Mesenchymal stem cell (in vitro differentiated cells and primary cell): ENCODE results near the gene EMCN.

ENCODE experiments used
- DNase-seq: peaks from one replicate; pipeline ENCODE4 v3.0.0-alpha.2; 2013
- H2AFZ ChIP-seq: one replicate; pipeline ENCODE4 v1.6.1; 2013; ENCODE audit warnings: low read depth, mild to moderate bottlenecking, control low read depth, inconsistent platforms, low read length, moderate library complexity
- H2AK5ac ChIP-seq: 2 replicates; pipeline ENCODE4 v1.6.1; 2013; ENCODE audit warnings: low read length, moderate library complexity, mild to moderate bottlenecking, inconsistent platforms; ENCODE audit not compliant: severe bottlenecking
- H2BK120ac ChIP-seq: one replicate; pipeline ENCODE4 v1.6.1; 2013; ENCODE audit warnings: low read depth, mild to moderate bottlenecking, inconsistent platforms, low read length, moderate library complexity
- H2BK12ac ChIP-seq, 2 experiments: one replicate each; pipeline ENCODE4 v1.6.1; 2013; ENCODE audit warnings: inconsistent platforms in 2 of 2, low read length in 2 of 2, mild to moderate bottlenecking in 2 of 2, moderate library complexity in 2 of 2, control low read depth in 1 of 2
- H2BK15ac ChIP-seq: one replicate; pipeline ENCODE4 v1.6.1; 2013; ENCODE audit warnings: mild to moderate bottlenecking, low read depth, inconsistent platforms; ENCODE audit not compliant: poor library complexity, severe bottlenecking
- H2BK5ac ChIP-seq: 2 replicates; pipeline ENCODE4 v1.6.1; 2013; ENCODE audit warnings: low read depth, mild to moderate bottlenecking, low read length, control low read depth, inconsistent platforms; ENCODE audit not compliant: poor library complexity, severe bottlenecking
- H3K14ac ChIP-seq, 2 experiments: one replicate each; pipeline ENCODE4 v1.6.1; 2013; ENCODE audit warnings: inconsistent platforms in 2 of 2, low read length in 2 of 2, control low read depth in 1 of 2, mild to moderate bottlenecking in 1 of 2, moderate library complexity in 1 of 2
- H3K18ac ChIP-seq, 2 experiments: one replicate each; pipeline ENCODE4 v1.6.1; 2013; ENCODE audit warnings: inconsistent platforms in 2 of 2, low read length in 2 of 2, control low read depth in 1 of 2, low read depth in 1 of 2, mild to moderate bottlenecking in 1 of 2
- H3K23ac ChIP-seq, 2 experiments: one replicate each; pipeline ENCODE4 v1.6.1; 2013; ENCODE audit warnings: inconsistent platforms in 2 of 2, low read length in 2 of 2, mild to moderate bottlenecking in 2 of 2, moderate library complexity in 2 of 2, control low read depth in 1 of 2
- H3K27ac ChIP-seq: 2 replicates; pipeline ENCODE4 v1.5.1; 2013; ENCODE audit warnings: mild to moderate bottlenecking, moderate library complexity, low read length, control low read depth, inconsistent platforms; ENCODE audit not compliant: poor library complexity, severe bottlenecking
- H3K27me3 ChIP-seq, 2 experiments: 2 replicates each; pipeline versions ENCODE4 v1.6.1 to v1.7.0; 2013; ENCODE audit warnings: low read length in 2 of 2, mild to moderate bottlenecking in 2 of 2, moderate library complexity in 2 of 2, control low read depth in 1 of 2, inconsistent platforms in 1 of 2; ENCODE audit not compliant: control insufficient read depth in 1 of 2, insufficient read depth in 1 of 2
- H3K36me3 ChIP-seq, 2 experiments: 2 replicates each; pipeline versions ENCODE4 v1.6.1 to v1.7.0; 2013; ENCODE audit warnings: low read length in 2 of 2, control low read depth in 1 of 2, inconsistent platforms in 1 of 2, low read depth in 1 of 2, mild to moderate bottlenecking in 1 of 2; ENCODE audit not compliant: insufficient read depth in 2 of 2, control insufficient read depth in 1 of 2
- H3K4ac ChIP-seq, 2 experiments: one replicate each; pipeline ENCODE4 v1.6.1; 2013; ENCODE audit warnings: inconsistent platforms in 2 of 2, low read length in 2 of 2, mild to moderate bottlenecking in 2 of 2, moderate library complexity in 2 of 2, control low read depth in 1 of 2, low read depth in 1 of 2
- H3K4me1 ChIP-seq: 2 replicates; pipeline ENCODE4 v1.6.1; 2013; ENCODE audit warnings: low read depth, low read length, control low read depth; ENCODE audit not compliant: control insufficient read depth, insufficient read depth
- H3K4me2 ChIP-seq: 2 replicates; pipeline ENCODE4 v1.6.1; 2013; ENCODE audit warnings: low read length, mild to moderate bottlenecking, inconsistent platforms; ENCODE audit not compliant: poor library complexity, severe bottlenecking
- H3K4me3 ChIP-seq, 2 experiments: 2 replicates each; pipeline versions ENCODE4 v1.5.1 to v1.7.0; 2013; ENCODE audit warnings: low read length in 2 of 2, mild to moderate bottlenecking in 2 of 2, control low read depth in 1 of 2, low read depth in 1 of 2; ENCODE audit not compliant: insufficient read depth in 1 of 2
- H3K79me1 ChIP-seq: replicated peaks from 2 replicates; pipeline ENCODE4 v1.6.1; 2013; ENCODE audit warnings: mild to moderate bottlenecking, control low read depth, low read length, inconsistent platforms; ENCODE audit not compliant: poor library complexity, severe bottlenecking
- H3K9ac ChIP-seq: 2 replicates; pipeline ENCODE4 v1.7.0; 2013; ENCODE audit warnings: mild to moderate bottlenecking, low read length, moderate library complexity
- H3K9me3 ChIP-seq: 2 replicates; pipeline ENCODE4 v1.7.0; 2013; ENCODE audit warnings: mild to moderate bottlenecking, low read length; ENCODE audit not compliant: control insufficient read depth
- H4K8ac ChIP-seq: one replicate; pipeline ENCODE4 v1.6.1; 2013; ENCODE audit warnings: inconsistent platforms, mild to moderate bottlenecking, low read length, moderate library complexity
- H4K91ac ChIP-seq: one replicate; pipeline ENCODE4 v1.6.1; 2013; ENCODE audit warnings: mild to moderate bottlenecking, low read length, inconsistent platforms
- WGBS: methylation state at CpG from one replicate; pipeline ENCODE4 v1.1.7; 2013; ENCODE audit warnings: mixed read lengths; 5-methylcytosine and 5-hydroxymethylcytosine counted together

EMCN gene

DNA sequence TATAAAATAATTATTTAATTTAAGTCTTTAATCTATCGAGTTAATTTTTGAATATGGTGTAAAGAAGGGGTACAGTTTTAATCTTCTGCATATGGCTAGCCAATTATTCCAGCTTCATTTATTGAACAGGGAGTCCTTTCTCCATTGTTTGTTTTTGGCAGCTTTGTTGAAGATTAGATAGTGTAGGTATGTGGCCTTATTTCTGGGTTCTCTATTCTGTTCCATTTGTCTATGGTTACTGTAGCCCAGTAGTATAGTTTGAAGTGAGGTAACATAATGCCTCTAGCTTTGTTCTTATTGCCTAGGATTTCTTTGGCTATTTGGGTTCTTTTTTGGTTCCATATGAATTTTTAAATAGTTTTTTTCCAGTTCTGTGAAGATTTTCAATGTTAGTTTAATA lies 48.3 kb downstream of the EMCN start:
- H3K18ac ChIP-seq, result no peak overlapping the region
- H2AK5ac ChIP-seq, result no peak overlapping the region
- no peak overlapping the region for H3K4me3 ChIP-seq
- no peak overlapping the region for H3K27ac ChIP-seq
- no peak overlapping the region for H4K91ac ChIP-seq
- no peak overlapping the region for H2AFZ ChIP-seq
- H2BK120ac ChIP-seq, result no peak overlapping the region
- no peak overlapping the region for H2BK12ac ChIP-seq
- no peak overlapping the region for H3K14ac ChIP-seq
- H3K23ac ChIP-seq, result no peak overlapping the region
- no peak overlapping the region for H2BK5ac ChIP-seq
- H3K79me1 ChIP-seq, result no peaks in the 10 kb centered on the region
- no peak overlapping the region for H3K9ac ChIP-seq
- WGBS, result 100% methylated on average over 1 of the region's 1 CpG
- H3K36me3 ChIP-seq, result no peaks in the 10 kb centered on the region
- H3K4me1 ChIP-seq, result no peaks in the 10 kb centered on the region
- peaks cover 6% of the 10 kb centered on the region for H3K9me3 ChIP-seq
- no peak overlapping the region for H4K8ac ChIP-seq
- H2BK15ac ChIP-seq, result no peak overlapping the region
- DNase-seq, result no peak
- no peak overlapping the region for H3K4ac ChIP-seq
- no peaks in the 10 kb centered on the region for H3K27me3 ChIP-seq
- H3K4me2 ChIP-seq, result no peak overlapping the region

DNA sequence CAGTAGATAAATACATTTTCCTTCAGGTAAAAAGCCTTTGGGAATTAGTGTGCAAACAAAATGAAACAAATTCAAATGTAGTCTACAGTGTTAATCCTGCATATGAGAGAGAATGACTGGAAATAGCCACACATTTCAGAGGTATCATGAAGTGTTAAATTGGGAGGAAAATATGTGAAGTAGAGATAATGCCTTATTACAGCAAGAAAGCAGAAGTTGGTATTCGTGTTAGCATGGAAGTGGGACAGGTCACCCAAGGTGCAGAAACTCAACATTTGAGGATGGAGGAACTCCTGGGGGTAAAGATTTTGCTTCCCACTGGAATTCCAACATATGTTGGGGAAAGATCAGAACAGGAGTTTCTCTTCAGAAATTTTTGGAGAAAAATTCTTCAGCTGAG lies 51.3 kb downstream of the EMCN start:
- Histone ChIP-seq H3K14ac (no peak overlapping the region), H2AK5ac (no peak overlapping the region), H3K4me1 (no peaks in the 10 kb centered on the region), H3K9me3 (peaks cover 6% of the 10 kb centered on the region), H3K4ac (no peak overlapping the region), H3K4me3 (no peak overlapping the region), H3K18ac (no peak overlapping the region), H2AFZ (no peak overlapping the region), H4K8ac (no peak overlapping the region), H3K4me2 (no peak overlapping the region), H3K9ac (no peak overlapping the region), H3K27me3 (no peaks in the 10 kb centered on the region), H3K23ac (no peak overlapping the region), H4K91ac (no peak overlapping the region), H3K27ac (no peak overlapping the region), H3K79me1 (no peaks in the 10 kb centered on the region), H2BK120ac (no peak overlapping the region), H2BK12ac (no peak overlapping the region), H2BK15ac (no peak overlapping the region), H2BK5ac (no peak overlapping the region), H3K36me3 (no peaks in the 10 kb centered on the region)
- WGBS, result 95% methylated on average over 1 of the region's 1 CpG
- no peak for DNase-seq

DNA sequence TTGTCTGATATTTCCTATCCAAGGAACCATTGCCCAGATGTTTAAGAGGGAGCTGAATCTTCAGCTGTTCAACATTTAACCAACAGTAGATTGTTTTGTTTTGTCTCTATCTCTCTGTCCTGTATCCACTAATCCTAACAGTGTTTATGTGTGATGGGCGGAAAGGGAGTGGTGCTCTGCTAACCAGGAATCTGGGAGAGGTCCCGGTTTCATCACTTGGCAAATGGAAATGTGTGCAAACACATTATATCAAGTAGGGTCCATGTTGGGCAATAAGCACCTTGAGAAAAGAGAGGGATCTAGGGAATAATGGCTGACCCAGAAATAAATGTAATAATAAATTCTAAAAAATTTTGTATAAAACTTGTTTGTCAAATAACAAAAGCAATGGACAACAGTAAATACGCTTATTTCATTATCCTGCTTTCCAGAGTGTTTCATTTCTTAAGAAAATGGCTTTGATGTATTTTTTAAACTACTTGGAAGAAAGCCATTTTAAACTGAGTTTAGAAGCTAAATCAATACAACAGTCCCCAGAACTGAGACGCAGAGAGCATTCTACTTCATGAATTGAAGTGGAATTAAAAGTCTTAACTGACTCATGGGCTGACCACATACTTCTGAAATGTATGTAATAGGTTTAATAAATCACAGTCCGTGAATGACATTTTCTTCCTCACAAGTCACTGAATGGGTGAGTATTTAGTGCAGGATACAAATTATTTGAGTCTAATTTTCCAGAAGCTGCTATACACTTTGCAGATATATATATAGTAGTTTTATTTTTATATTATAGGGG lies 55.8 kb downstream of the EMCN start:
- Histone ChIP-seq H3K14ac (no peak overlapping the region), H3K4ac (no peak overlapping the region), H3K9me3 (no peaks in the 10 kb centered on the region), H4K8ac (no peak overlapping the region), H3K36me3 (no peaks in the 10 kb centered on the region), H4K91ac (no peak overlapping the region), H3K4me1 (no peaks in the 10 kb centered on the region), H3K27ac (no peak overlapping the region), H2BK12ac (no peak overlapping the region), H3K4me2 (no peak overlapping the region), H3K27me3 (no peaks in the 10 kb centered on the region), H3K18ac (no peak overlapping the region), H2BK120ac (no peak overlapping the region), H3K9ac (no peak overlapping the region), H3K23ac (no peak overlapping the region), H2BK5ac (no peak overlapping the region), H2AFZ (no peak overlapping the region), H3K4me3 (no peak overlapping the region), H2AK5ac (no peak overlapping the region), H3K79me1 (no peaks in the 10 kb centered on the region), H2BK15ac (no peak overlapping the region)
- WGBS, result 88% methylated on average over 2 of the region's 5 CpGs
- peak; percentile 69 for DNase-seq

DNA sequence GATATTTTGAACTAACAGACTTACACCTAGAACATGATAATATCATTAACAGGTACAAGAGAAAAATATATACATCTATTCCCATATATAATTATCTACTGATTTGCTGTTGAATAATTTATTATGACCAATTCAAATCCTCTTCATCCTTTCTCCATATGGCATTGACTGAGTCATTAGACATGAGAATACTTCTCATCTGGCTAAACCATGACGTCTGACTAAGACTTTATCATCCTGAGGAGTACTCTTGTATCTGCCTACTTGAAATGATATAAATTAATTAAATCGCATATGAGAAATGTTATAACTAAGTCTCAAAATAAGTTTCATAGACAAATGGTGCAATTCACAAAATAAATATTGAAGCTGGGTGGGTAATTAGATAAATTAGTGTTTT lies 67.4 kb downstream of the EMCN start:
- no peak overlapping the region for H2BK15ac ChIP-seq
- H3K4me3 ChIP-seq, result no peak overlapping the region
- H3K4me2 ChIP-seq, result no peak overlapping the region
- no peak overlapping the region for H2BK12ac ChIP-seq
- no peaks in the 10 kb centered on the region for H3K79me1 ChIP-seq
- 100% methylated on average over 1 of the region's 2 CpGs for WGBS
- no peaks in the 10 kb centered on the region for H3K9me3 ChIP-seq
- H3K36me3 ChIP-seq, result no peaks in the 10 kb centered on the region
- no peaks in the 10 kb centered on the region for H3K4me1 ChIP-seq
- no peak overlapping the region for H2BK120ac ChIP-seq
- no peak for DNase-seq
- H4K8ac ChIP-seq, result no peak overlapping the region
- H3K18ac ChIP-seq, result no peak overlapping the region
- H3K27me3 ChIP-seq, result no peaks in the 10 kb centered on the region
- no peak overlapping the region for H3K9ac ChIP-seq
- H3K27ac ChIP-seq, result no peak overlapping the region
- no peak overlapping the region for H3K23ac ChIP-seq
- H2AK5ac ChIP-seq, result no peak overlapping the region
- no peak overlapping the region for H3K14ac ChIP-seq
- H3K4ac ChIP-seq, result no peak overlapping the region
- H4K91ac ChIP-seq, result no peak overlapping the region
- no peak overlapping the region for H2AFZ ChIP-seq
- no peak overlapping the region for H2BK5ac ChIP-seq
